ENCODE data around the gene ZMYM2. TPM values are rescaled to one million over a fixed set of nuclear protein-coding genes. Genes with fewer than 3 reads are reported as not detected.

The ZMYM2 gene
- total and polyA plus RNA-seq, 4 donors = 14.0 to 212 (median 38.5) TPM

- no peak for DNase-seq
- Histone ChIP-seq H3K9ac (ENCODE audit: insufficient read depth in 1 of 2, low read length in 2 of 2) (no peak overlapping the region), H3K36me3 (ENCODE audit: control insufficient read depth in 4 of 4, insufficient read depth in 4 of 4, low read length in 4 of 4) (no peaks in the 10 kb centered on the region), H3K9me3 (ENCODE audit: control insufficient read depth in 4 of 4, insufficient read depth in 3 of 4, low read length in 3 of 4) (no peaks in the 10 kb centered on the region), H3K27me3 (ENCODE audit: control insufficient read depth in 3 of 3, insufficient read depth in 3 of 3, low read length in 2 of 3) (no peaks in the 10 kb centered on the region), H3K4me3 (no peak overlapping the region), H3K4me1 (ENCODE audit: control insufficient read depth in 5 of 5, insufficient read depth in 5 of 5, low read length in 5 of 5) (no peaks in the 10 kb centered on the region), H3K27ac (ENCODE audit: low read depth in 1 of 2, low read length in 1 of 2) (no peak overlapping the region)
- no peak for TF ChIP-seq CTCF (IDR thresholded peaks at IDR 0.05; ENCODE audit: control extremely low read depth, extremely low read depth)
- 53 to 56% methylated on average over 1 of the region's 1 CpG for WGBS, 2 donors
- ATAC-seq (ENCODE audit: insufficient read depth, low FRiP score) = no peak
Measured at GRCh38 chr13:19940106-19940505, 18.4 kb upstream of the ZMYM2 start.

GRCh38 chr13:19950374-19950773 lies 8.2 kb upstream of the ZMYM2 start:
- Histone ChIP-seq H3K4me1 (ENCODE audit: control insufficient read depth in 5 of 5, insufficient read depth in 5 of 5, low read length in 5 of 5) (no peaks in the 10 kb centered on the region), H3K9me3 (ENCODE audit: control insufficient read depth in 4 of 4, insufficient read depth in 3 of 4, low read length in 3 of 4) (no peaks in the 10 kb centered on the region), H3K27ac (ENCODE audit: low read depth in 1 of 2, low read length in 1 of 2) (no peak overlapping the region), H3K4me3 (no peak overlapping the region), H3K36me3 (ENCODE audit: control insufficient read depth in 4 of 4, insufficient read depth in 4 of 4, low read length in 4 of 4) (no peaks in the 10 kb centered on the region), H3K9ac (ENCODE audit: insufficient read depth in 1 of 2, low read length in 2 of 2) (no peak overlapping the region), H3K27me3 (ENCODE audit: control insufficient read depth in 3 of 3, insufficient read depth in 3 of 3, low read length in 2 of 3) (no peaks in the 10 kb centered on the region)
- DNase-seq = no peak
- no peak for TF ChIP-seq CTCF (IDR thresholded peaks at IDR 0.05; ENCODE audit: control extremely low read depth, extremely low read depth)
- WGBS, 2 donors = 86 to 89% methylated on average over 7 of the region's 7 CpGs
- ATAC-seq (ENCODE audit: insufficient read depth, low FRiP score) = no peak

- no peak overlapping the region for H3K27ac ChIP-seq (ENCODE audit: low read depth in 1 of 2, low read length in 1 of 2)
- H3K9me3 ChIP-seq (ENCODE audit: control insufficient read depth in 4 of 4, insufficient read depth in 3 of 4, low read length in 3 of 4) = no peaks in the 10 kb centered on the region
- H3K4me1 ChIP-seq (ENCODE audit: control insufficient read depth in 5 of 5, insufficient read depth in 5 of 5, low read length in 5 of 5) = no peaks in the 10 kb centered on the region
- ATAC-seq (ENCODE audit: insufficient read depth, low FRiP score) (no peak), DNase-seq (no peak)
- H3K9ac ChIP-seq (ENCODE audit: insufficient read depth in 1 of 2, low read length in 2 of 2) = no peak overlapping the region
- no peaks in the 10 kb centered on the region for H3K36me3 ChIP-seq (ENCODE audit: control insufficient read depth in 4 of 4, insufficient read depth in 4 of 4, low read length in 4 of 4)
- H3K4me3 ChIP-seq = no peak overlapping the region
- H3K27me3 ChIP-seq (ENCODE audit: control insufficient read depth in 3 of 3, insufficient read depth in 3 of 3, low read length in 2 of 3) = no peaks in the 10 kb centered on the region
- no peak for TF ChIP-seq CTCF (IDR thresholded peaks at IDR 0.05; ENCODE audit: control extremely low read depth, extremely low read depth)
Measured at GRCh38 chr13:19952850-19953249, 5.7 kb upstream of the ZMYM2 start.

GRCh38 chr13:19955873-19956559 lies 2.5 kb upstream of the ZMYM2 start:
- Histone ChIP-seq H3K4me1 (ENCODE audit: control insufficient read depth in 5 of 5, insufficient read depth in 5 of 5, low read length in 5 of 5) (peaks cover 0 to 14% (median 4%) of the 10 kb centered on the region in 5 donors), H3K36me3 (ENCODE audit: control insufficient read depth in 4 of 4, insufficient read depth in 4 of 4, low read length in 4 of 4) (peaks cover 0 to 5% (median 2%) of the 10 kb centered on the region in 4 donors), H3K9me3 (ENCODE audit: control insufficient read depth in 4 of 4, insufficient read depth in 3 of 4, low read length in 3 of 4) (no peaks in the 10 kb centered on the region), H3K27ac (ENCODE audit: low read depth in 1 of 2, low read length in 1 of 2) (no peak overlapping the region), H3K27me3 (ENCODE audit: control insufficient read depth in 3 of 3, insufficient read depth in 3 of 3, low read length in 2 of 3) (no peaks in the 10 kb centered on the region), H3K9ac (ENCODE audit: insufficient read depth in 1 of 2, low read length in 2 of 2) (no peak overlapping the region), H3K4me3 (no peak overlapping the region)
- no peak for TF ChIP-seq CTCF (IDR thresholded peaks at IDR 0.05; ENCODE audit: control extremely low read depth, extremely low read depth)
- ATAC-seq (ENCODE audit: insufficient read depth, low FRiP score) (no peak), DNase-seq (no peak)
- WGBS, 2 donors = 88 to 90% methylated on average over 4 of the region's 4 CpGs

Data from lung (tissue), 12 donors.